ENCODE results near the gene DAZAP2.
"Not testable (repeated sequence)": the region's sequence is repeated elsewhere in the genome, so short reads cannot be mapped to it uniquely, and the experiment has no call there.

DAZAP2 gene

GRCh38 chr12:51275088-51275487 lies 36.5 kb downstream of the DAZAP2 start:
- no peak for TF ChIP-seq POLR2A (IDR thresholded peaks at IDR 0.05; ENCODE audit: low read depth, low read length)
- DNase-seq (ENCODE audit: insufficient read length, low spot score), result no peak
- no peak for FAIRE-seq

- FAIRE-seq (peak; percentile 69), DNase-seq (ENCODE audit: insufficient read length, low spot score) (peak; percentile 35)
- no peak for TF ChIP-seq POLR2A (IDR thresholded peaks at IDR 0.05; ENCODE audit: low read depth, low read length)
Measured at GRCh38 chr12:51281202-51281924, 42.7 kb downstream of the DAZAP2 start.

GRCh38 chr12:51285843-51286242 lies 47.2 kb downstream of the DAZAP2 start:
- FAIRE-seq (no peak), DNase-seq (ENCODE audit: insufficient read length, low spot score) (no peak)

GRCh38 chr12:51291603-51292513 lies 53.2 kb downstream of the DAZAP2 start:
- not testable (repeated sequence) for FAIRE-seq; DNase-seq (ENCODE audit: insufficient read length, low spot score)

More at GRCh38 chr12:51285843-51286242, 47.2 kb downstream of the DAZAP2 start:
- no peak for TF ChIP-seq POLR2A (IDR thresholded peaks at IDR 0.05; ENCODE audit: low read depth, low read length)
